Astrocyte (in vitro differentiated cells and primary cell): ENCODE data around the gene ULK1.
"Not testable (repeated sequence)": the region's sequence is repeated elsewhere in the genome, so short reads cannot be mapped to it uniquely, and the experiment has no call there.

Experiments
- CTCF ChIP-seq: IDR thresholded peaks from 2 replicates; pipeline ENCODE4 v1.5.1; 2011; ENCODE audit warnings: low read depth, mild to moderate bottlenecking, inconsistent platforms, low read length, moderate library complexity; ENCODE audit not compliant: insufficient read depth
- EZH2 ChIP-seq: IDR thresholded peaks from 2 replicates; pipeline ENCODE4 v1.6.1; 2012; ENCODE audit warnings: mild to moderate bottlenecking, low read length, inconsistent platforms; ENCODE audit not compliant: insufficient read depth

- not testable (repeated sequence) for TF ChIP-seq CTCF, EZH2
Observed at GRCh38 chr12:131874972-131875371, 19.4 kb upstream of the ULK1 start.
